Transverse colon (tissue), 4 donors: ENCODE data around the gene CSNK1D. TPM values are rescaled to one million over a fixed set of nuclear protein-coding genes. Genes with fewer than 3 reads are reported as not detected.

Experiments
- DNase-seq: peaks from one replicate; pipeline ENCODE4 v3.0.0-alpha.2; 2019
- H3K27ac ChIP-seq, 4 donors: fragments of 200-600 bp; sonication (generic); 2 replicates each; pipeline ENCODE4 v1.5.1; 2016 to 2018; ENCODE audit warnings: inconsistent platforms in 4 of 4
- H3K27me3 ChIP-seq: fragments of 200-600 bp; sonication (generic); 2 replicates; pipeline ENCODE4 v1.5.1; 2017; ENCODE audit warnings: inconsistent platforms
- H3K36me3 ChIP-seq, 4 donors: fragments of 200-600 bp; sonication (generic); 2 replicates each; pipeline ENCODE4 v1.5.1; 2017 to 2019; ENCODE audit warnings: inconsistent platforms in 4 of 4
- H3K4me1 ChIP-seq, 4 donors: fragments of 200-600 bp; sonication (generic); 2 replicates each; pipeline ENCODE4 v1.5.1; 2017 to 2020; ENCODE audit warnings: inconsistent platforms in 4 of 4
- H3K4me3 ChIP-seq, 4 donors: fragments of 200-600 bp; sonication (generic); 1 replicate in 1 of 4; 2 replicates in 3 of 4; pipeline versions ENCODE4 v1.5.1 to v1.6.1; 2017 to 2019; ENCODE audit warnings: inconsistent platforms in 4 of 4
- H3K9me3 ChIP-seq, 2 donors: fragments of 200-600 bp; sonication (generic); 2 replicates each; pipeline ENCODE4 v1.5.1; 2017 to 2019; ENCODE audit warnings: inconsistent platforms in 2 of 2
- EP300 ChIP-seq: sonication (generic); formaldehyde crosslinking; IDR thresholded peaks from one replicate; pipeline ENCODE4 v1.6.1; 2017; ENCODE audit warnings: antibody characterized with exemption, low read depth
- POLR2A ChIP-seq: fragments of 450-650 bp; IDR thresholded peaks from one replicate; pipeline ENCODE4 v1.6.1; 2016; ENCODE audit warnings: antibody characterized with exemption, mild to moderate bottlenecking, moderate library complexity
- POLR2AphosphoS5 ChIP-seq, 3 donors: sonication (generic); formaldehyde crosslinking; IDR thresholded peaks; one replicate each; pipeline ENCODE4 v1.6.1; 2016; ENCODE audit warnings: antibody characterized with exemption in 3 of 3
- WGBS, 2 donors: methylation state at CpG; one replicate each; pipeline ENCODE4 v1.1.5; 2018; ENCODE audit warnings: low coverage in 1 of 2; 5-methylcytosine and 5-hydroxymethylcytosine counted together
- in situ Hi-C, 4 donors: fragments of 200-750 bp; cut with MboI; loops; one replicate each; pipeline versions ENCODE4 v1.15.0 to v1.15.1; 2017; ENCODE audit warnings: low sequenced_read_pairs in 3 of 4, low pct_ligation_motif_present in 1 of 4, low pct_unique_long_range_greater_than_20kb in 1 of 4
- intact Hi-C: fragments of 100-400 bp; cut with DNase I; formaldehyde crosslinking; loops from one replicate; pipeline ENCODE4 v1.15.1; 2023; ENCODE audit warnings: low total_unique reads
- total RNA-seq, 4 donors: library from RNA; depleted of rRNA; stranded (reverse); fragments of >200 nt; gene quantifications; one replicate each; pipeline ENCODE4 v1.1.0, GENCODE V29; 2016
- TF ChIP-seq, protein P1 (sequence below), 5 experiments: fragments of 200-600 bp in 3 of 5; fragments of 450-650 bp in 2 of 5; sonication (generic) in 3 of 5; IDR thresholded peaks; 1 replicate in 2 of 5; 2 replicates in 3 of 5; pipeline ENCODE4 v1.5.1; 2016 to 2017; ENCODE audit warnings: antibody characterized with exemption in 5 of 5, inconsistent platforms in 3 of 5, mild to moderate bottlenecking in 2 of 5, moderate library complexity in 1 of 5

CSNK1D gene
- total RNA-seq, 4 donors from 2014 or later = 86.0 to 230 (median 148) TPM

DNA sequence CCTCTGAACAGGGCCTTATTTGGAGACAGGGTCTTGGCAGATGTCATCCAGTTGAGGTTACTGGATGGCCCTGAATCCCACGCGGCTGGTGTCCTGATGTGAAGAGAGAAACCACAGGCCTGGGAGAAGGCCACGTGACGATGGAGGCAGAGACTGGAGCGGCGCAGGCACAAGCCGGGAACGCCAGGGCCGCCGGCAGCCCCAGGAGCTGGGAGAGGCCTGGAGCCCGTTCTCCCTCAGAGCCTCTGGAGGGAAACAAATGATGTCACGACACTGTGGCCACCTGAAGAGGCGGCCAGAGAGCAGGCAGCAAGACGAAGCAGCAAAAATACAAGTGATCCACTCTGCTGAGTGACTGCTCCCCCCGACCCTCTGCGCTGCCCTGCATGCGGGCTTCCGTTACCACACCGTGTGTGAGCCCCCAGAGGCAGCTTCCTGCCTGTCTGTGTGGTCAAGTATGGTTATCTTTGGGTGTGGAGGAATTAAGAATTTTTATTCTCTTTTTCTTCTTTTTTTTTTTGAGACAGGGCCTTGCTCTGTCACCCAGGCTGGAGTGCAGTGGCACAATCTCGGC lies 32.3 kb upstream of the CSNK1D start:
- TF ChIP-seq POLR2A (no peak), POLR2AphosphoS5 (IDR thresholded peaks at IDR 0.05) (no peak), EP300 (no peak)
- TF ChIP-seq, protein P1, sequence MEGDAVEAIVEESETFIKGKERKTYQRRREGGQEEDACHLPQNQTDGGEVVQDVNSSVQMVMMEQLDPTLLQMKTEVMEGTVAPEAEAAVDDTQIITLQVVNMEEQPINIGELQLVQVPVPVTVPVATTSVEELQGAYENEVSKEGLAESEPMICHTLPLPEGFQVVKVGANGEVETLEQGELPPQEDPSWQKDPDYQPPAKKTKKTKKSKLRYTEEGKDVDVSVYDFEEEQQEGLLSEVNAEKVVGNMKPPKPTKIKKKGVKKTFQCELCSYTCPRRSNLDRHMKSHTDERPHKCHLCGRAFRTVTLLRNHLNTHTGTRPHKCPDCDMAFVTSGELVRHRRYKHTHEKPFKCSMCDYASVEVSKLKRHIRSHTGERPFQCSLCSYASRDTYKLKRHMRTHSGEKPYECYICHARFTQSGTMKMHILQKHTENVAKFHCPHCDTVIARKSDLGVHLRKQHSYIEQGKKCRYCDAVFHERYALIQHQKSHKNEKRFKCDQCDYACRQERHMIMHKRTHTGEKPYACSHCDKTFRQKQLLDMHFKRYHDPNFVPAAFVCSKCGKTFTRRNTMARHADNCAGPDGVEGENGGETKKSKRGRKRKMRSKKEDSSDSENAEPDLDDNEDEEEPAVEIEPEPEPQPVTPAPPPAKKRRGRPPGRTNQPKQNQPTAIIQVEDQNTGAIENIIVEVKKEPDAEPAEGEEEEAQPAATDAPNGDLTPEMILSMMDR (IDR thresholded peaks at IDR 0.05) = no peak
- in situ Hi-C loops (no loop called here), intact Hi-C loops (no loop called here)
- no peak for DNase-seq
- Histone ChIP-seq H3K36me3 (no peaks in the 10 kb centered on the region), H3K4me3 (no peak overlapping the region), H3K4me1 (peaks cover 3 to 13% (median 5%) of the 10 kb centered on the region in 4 donors), H3K27ac (no peak overlapping the region), H3K27me3 (peaks cover 11% of the 10 kb centered on the region), H3K9me3 (no peaks in the 10 kb centered on the region)
- WGBS, 2 donors = 76 to 81% methylated on average over 3 to 20 of the region's 20 CpGs

DNA sequence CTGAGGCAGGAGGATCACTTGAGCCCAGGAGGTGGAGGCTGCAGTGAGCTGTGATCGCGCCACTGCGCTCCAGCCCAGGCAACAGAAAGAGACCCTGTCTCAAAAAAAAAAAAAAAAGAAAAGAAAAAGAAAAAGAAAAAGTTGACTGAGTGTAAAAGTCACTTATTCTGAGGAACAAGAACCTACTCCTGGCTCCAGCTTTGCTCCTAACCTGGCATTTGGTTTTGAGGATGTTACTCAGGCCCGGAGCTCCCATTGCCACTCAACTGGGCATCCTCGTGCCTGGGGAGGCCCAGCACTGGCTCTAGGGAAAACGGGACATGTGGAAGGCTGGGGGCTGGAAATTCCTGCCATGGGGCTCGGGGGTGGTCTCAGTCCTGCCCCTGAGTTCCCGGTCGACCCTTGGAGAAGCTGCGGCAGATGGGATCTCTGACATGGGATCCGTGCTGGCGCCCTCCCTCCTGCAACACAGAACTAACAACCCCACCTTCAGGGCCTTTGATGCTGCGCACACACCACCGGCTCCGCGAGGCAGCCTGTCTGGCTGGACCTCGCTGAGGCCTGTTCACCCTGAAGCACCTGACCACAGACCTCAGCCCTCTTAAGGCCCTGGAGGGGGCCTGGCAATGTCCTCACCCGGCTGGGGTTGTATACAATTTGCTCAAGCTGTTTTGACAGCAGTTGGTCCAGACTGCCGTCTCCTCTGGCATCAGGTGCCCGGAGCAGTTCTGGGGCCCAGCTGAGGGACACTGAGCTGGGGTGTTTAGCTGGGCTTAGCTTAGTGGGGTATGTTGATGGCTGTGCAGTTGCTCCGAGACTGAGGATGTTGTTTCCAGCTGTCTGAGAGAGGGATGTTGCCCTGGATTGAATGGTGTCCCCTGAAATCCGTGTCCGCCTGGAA lies 31.6 kb upstream of the CSNK1D start:
- WGBS, 2 donors = 82 to 88% methylated on average over 2 to 21 of the region's 23 CpGs
- no peak overlapping the region for H3K27ac ChIP-seq

DNA sequence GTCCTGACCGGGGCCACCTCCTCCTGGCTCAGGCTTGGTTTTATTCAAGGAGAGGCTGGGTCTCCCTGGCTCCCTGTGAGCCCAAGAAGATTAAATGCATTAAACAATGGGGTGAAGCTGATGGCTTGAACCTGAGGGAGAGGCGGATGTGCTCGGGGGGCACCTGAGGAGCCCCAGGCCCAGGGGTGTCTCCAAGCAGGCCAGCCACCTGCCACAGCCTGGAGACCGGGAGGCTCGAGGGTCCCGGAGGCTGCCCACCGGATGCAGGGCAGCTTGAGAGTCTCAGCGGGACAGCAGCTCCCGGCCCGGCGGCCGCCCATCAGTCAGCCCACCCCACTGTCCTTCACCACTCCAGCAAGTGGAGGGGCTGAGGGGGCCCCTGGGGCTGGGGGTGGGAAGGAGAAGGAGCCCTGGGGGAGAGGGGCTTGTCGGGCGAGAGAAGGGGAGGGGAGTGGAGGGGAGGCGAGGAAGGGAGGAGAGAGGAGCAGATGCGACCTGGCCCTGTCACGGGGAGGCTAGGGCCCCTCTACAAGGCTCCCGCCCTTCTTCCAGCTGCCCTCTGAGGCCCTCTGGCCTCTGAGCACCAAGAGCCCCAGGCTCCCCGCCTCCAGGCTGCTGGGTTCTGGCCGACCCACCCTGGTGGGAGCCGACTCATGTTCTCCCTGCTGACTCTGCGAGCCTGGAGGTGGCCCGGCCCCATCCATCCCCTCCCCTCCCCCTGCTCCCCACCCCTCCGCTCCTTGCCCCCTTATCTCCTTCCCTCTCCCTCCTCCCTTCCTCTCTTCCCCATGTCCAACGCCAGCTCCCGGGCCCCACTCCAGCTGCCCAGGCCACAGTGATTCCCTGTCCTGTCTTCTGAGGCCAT lies 30.7 kb upstream of the CSNK1D start:
- TF ChIP-seq, protein P1 (IDR thresholded peaks at IDR 0.05) = no peak
- TF ChIP-seq POLR2A (no peak), EP300 (no peak), POLR2AphosphoS5 (IDR thresholded peaks at IDR 0.05) (no peak)
- in situ Hi-C loops (no loop called here), intact Hi-C loops (no loop called here)
- H3K36me3 ChIP-seq = no peaks in the 10 kb centered on the region
- no peak for DNase-seq
- H3K27ac ChIP-seq = no peak overlapping the region
- no peaks in the 10 kb centered on the region for H3K9me3 ChIP-seq
- no peak overlapping the region for H3K4me3 ChIP-seq
- H3K27me3 ChIP-seq = peaks cover 7% of the 10 kb centered on the region
- 83 to 85% methylated on average over 5 to 25 of the region's 26 CpGs for WGBS, 2 donors
- H3K4me1 ChIP-seq = peaks cover 3 to 10% (median 4%) of the 10 kb centered on the region in 4 donors

More for the DNA sequence above, 31.6 kb upstream of the CSNK1D start:
- no peak overlapping the region for H3K4me3 ChIP-seq
- H3K9me3 ChIP-seq = no peaks in the 10 kb centered on the region
- in situ Hi-C loops (no loop called here), intact Hi-C loops (no loop called here)
- H3K36me3 ChIP-seq = no peaks in the 10 kb centered on the region
- peaks cover 11% of the 10 kb centered on the region for H3K27me3 ChIP-seq
- no peak for DNase-seq
- TF ChIP-seq EP300 (no peak), POLR2AphosphoS5 (IDR thresholded peaks at IDR 0.05) (no peak), POLR2A (no peak)
- TF ChIP-seq, protein P1 (IDR thresholded peaks at IDR 0.05) = no peak
- peaks cover 3 to 13% (median 5%) of the 10 kb centered on the region in 4 donors for H3K4me1 ChIP-seq
